ENCODE measurements around the gene PPP6R1.

Gene PPP6R1

GRCh38 chr19:55197528-55197927 lies 61.3 kb downstream of the PPP6R1 start:
- H3K4me1 ChIP-seq (ENCODE audit: control insufficient read depth, insufficient read depth, low read length): no peaks in the 10 kb centered on the region

GRCh38 chr19:55196803-55197202 lies 62.0 kb downstream of the PPP6R1 start:
- Histone ChIP-seq H3K4me3 (ENCODE audit: low read length in 2 of 2) (no peak overlapping the region), H3K27ac (ENCODE audit: low read length) (no peak overlapping the region), H3K36me3 (ENCODE audit: control insufficient read depth in 2 of 2, insufficient read depth in 2 of 2, low read length in 2 of 2) (no peaks in the 10 kb centered on the region), H3K4me1 (ENCODE audit: control insufficient read depth, insufficient read depth, low read length) (no peaks in the 10 kb centered on the region), H3K9me3 (ENCODE audit: control insufficient read depth in 2 of 2, low read length in 2 of 2) (no peaks in the 10 kb centered on the region), H3K27me3 (ENCODE audit: control insufficient read depth in 1 of 2, insufficient read depth in 2 of 2, low read length in 2 of 2) (peaks cover 3 to 11% of the 10 kb centered on the region in 2 donors), H3K9ac (ENCODE audit: low read length in 2 of 2) (no peak overlapping the region)

More at GRCh38 chr19:55197528-55197927, 61.3 kb downstream of the PPP6R1 start:
- H3K9me3 ChIP-seq (ENCODE audit: control insufficient read depth in 2 of 2, low read length in 2 of 2): no peaks in the 10 kb centered on the region
- no peak overlapping the region for H3K4me3 ChIP-seq (ENCODE audit: low read length in 2 of 2)
- H3K9ac ChIP-seq (ENCODE audit: low read length in 2 of 2): no peak overlapping the region
- peaks cover 3 to 13% of the 10 kb centered on the region in 2 donors for H3K27me3 ChIP-seq (ENCODE audit: control insufficient read depth in 1 of 2, insufficient read depth in 2 of 2, low read length in 2 of 2)
- H3K27ac ChIP-seq (ENCODE audit: low read length): no peak overlapping the region
- H3K36me3 ChIP-seq (ENCODE audit: control insufficient read depth in 2 of 2, insufficient read depth in 2 of 2, low read length in 2 of 2): no peaks in the 10 kb centered on the region

GRCh38 chr19:55193481-55193880 lies 65.3 kb downstream of the PPP6R1 start:
- H3K36me3 ChIP-seq (ENCODE audit: control insufficient read depth in 2 of 2, insufficient read depth in 2 of 2, low read length in 2 of 2): no peaks in the 10 kb centered on the region

GRCh38 chr19:55189403-55189835 lies 69.4 kb downstream of the PPP6R1 start:
- Histone ChIP-seq H3K4me3 (ENCODE audit: low read length in 2 of 2) (no peak overlapping the region), H3K27ac (ENCODE audit: low read length) (no peak overlapping the region)

More at GRCh38 chr19:55193481-55193880, 65.3 kb downstream of the PPP6R1 start:
- no peaks in the 10 kb centered on the region for H3K9me3 ChIP-seq (ENCODE audit: control insufficient read depth in 2 of 2, low read length in 2 of 2)
- no peaks in the 10 kb centered on the region for H3K4me1 ChIP-seq (ENCODE audit: control insufficient read depth, insufficient read depth, low read length)
- H3K27me3 ChIP-seq (ENCODE audit: control insufficient read depth in 1 of 2, insufficient read depth in 2 of 2, low read length in 2 of 2): peaks cover 3% of the 10 kb centered on the region in 2 donors
- no peak overlapping the region for H3K9ac ChIP-seq (ENCODE audit: low read length in 2 of 2)
- H3K27ac ChIP-seq (ENCODE audit: low read length): no peak overlapping the region
- no peak overlapping the region for H3K4me3 ChIP-seq (ENCODE audit: low read length in 2 of 2)

GRCh38 chr19:55188625-55189024 lies 70.2 kb downstream of the PPP6R1 start:
- Histone ChIP-seq H3K36me3 (ENCODE audit: control insufficient read depth in 2 of 2, insufficient read depth in 2 of 2, low read length in 2 of 2) (no peaks in the 10 kb centered on the region), H3K27ac (ENCODE audit: low read length) (no peak overlapping the region), H3K9me3 (ENCODE audit: control insufficient read depth in 2 of 2, low read length in 2 of 2) (no peaks in the 10 kb centered on the region), H3K4me3 (ENCODE audit: low read length in 2 of 2) (no peak overlapping the region), H3K9ac (ENCODE audit: low read length in 2 of 2) (no peak overlapping the region), H3K4me1 (ENCODE audit: control insufficient read depth, insufficient read depth, low read length) (no peaks in the 10 kb centered on the region), H3K27me3 (ENCODE audit: control insufficient read depth in 1 of 2, insufficient read depth in 2 of 2, low read length in 2 of 2) (peaks cover 9 to 16% of the 10 kb centered on the region in 2 donors)

More at GRCh38 chr19:55189403-55189835, 69.4 kb downstream of the PPP6R1 start:
- Histone ChIP-seq H3K36me3 (ENCODE audit: control insufficient read depth in 2 of 2, insufficient read depth in 2 of 2, low read length in 2 of 2) (no peaks in the 10 kb centered on the region), H3K4me1 (ENCODE audit: control insufficient read depth, insufficient read depth, low read length) (no peaks in the 10 kb centered on the region), H3K9ac (ENCODE audit: low read length in 2 of 2) (no peak overlapping the region), H3K27me3 (ENCODE audit: control insufficient read depth in 1 of 2, insufficient read depth in 2 of 2, low read length in 2 of 2) (peaks cover 9 to 14% of the 10 kb centered on the region in 2 donors), H3K9me3 (ENCODE audit: control insufficient read depth in 2 of 2, low read length in 2 of 2) (no peaks in the 10 kb centered on the region)

- H3K36me3 ChIP-seq (ENCODE audit: control insufficient read depth in 2 of 2, insufficient read depth in 2 of 2, low read length in 2 of 2): no peaks in the 10 kb centered on the region
- peaks cover 26% of the 10 kb centered on the region in 2 donors for H3K27me3 ChIP-seq (ENCODE audit: control insufficient read depth in 1 of 2, insufficient read depth in 2 of 2, low read length in 2 of 2)
- no peaks in the 10 kb centered on the region for H3K9me3 ChIP-seq (ENCODE audit: control insufficient read depth in 2 of 2, low read length in 2 of 2)
- H3K4me1 ChIP-seq (ENCODE audit: control insufficient read depth, insufficient read depth, low read length): no peaks in the 10 kb centered on the region
- no peak overlapping the region for H3K4me3 ChIP-seq (ENCODE audit: low read length in 2 of 2)
- no peak overlapping the region for H3K27ac ChIP-seq (ENCODE audit: low read length)
- H3K9ac ChIP-seq (ENCODE audit: low read length in 2 of 2): no peak overlapping the region
Observed at GRCh38 chr19:55186080-55186479, 72.7 kb downstream of the PPP6R1 start.

- Histone ChIP-seq H3K4me1 (ENCODE audit: control insufficient read depth, insufficient read depth, low read length) (peaks cover 10% of the 10 kb centered on the region), H3K27me3 (ENCODE audit: control insufficient read depth in 1 of 2, insufficient read depth in 2 of 2, low read length in 2 of 2) (peaks cover 62 to 69% of the 10 kb centered on the region in 2 donors), H3K9ac (ENCODE audit: low read length in 2 of 2) (no peak overlapping the region), H3K27ac (ENCODE audit: low read length) (no peak overlapping the region), H3K9me3 (ENCODE audit: control insufficient read depth in 2 of 2, low read length in 2 of 2) (no peaks in the 10 kb centered on the region), H3K4me3 (ENCODE audit: low read length in 2 of 2) (no peak overlapping the region), H3K36me3 (ENCODE audit: control insufficient read depth in 2 of 2, insufficient read depth in 2 of 2, low read length in 2 of 2) (no peaks in the 10 kb centered on the region)
Observed at GRCh38 chr19:55181740-55182139, 77.1 kb downstream of the PPP6R1 start.

Data from stomach smooth muscle (tissue), 2 donors.